CD4-positive, alpha-beta T cell (primary cell): ENCODE data around the gene AKR1E2. TPM values are rescaled to one million over a fixed set of nuclear protein-coding genes. Genes with fewer than 3 reads are reported as not detected.

Experiments
- ATAC-seq: fragments of 200-7000 bp; cut with Tn5 transposase; one replicate; pipeline ENCODE4 v1.10.0; 2022; ENCODE audit warnings: mild to moderate bottlenecking; ENCODE audit not compliant: poor library complexity
- CTCF ChIA-PET: fragments of 350-600 bp; sonication (Branson Sonifier 250); formaldehyde crosslinking; loops from one replicate; lab custom pipeline; 2021; ENCODE audit warnings: antibody characterized with exemption, inconsistent platforms; lab: Charles Lee
- POLR2A ChIA-PET: fragments of 350-600 bp; sonication (Branson Sonifier 250); formaldehyde crosslinking; loops from one replicate; lab custom pipeline; 2021; ENCODE audit warnings: antibody characterized with exemption, inconsistent platforms; lab: Charles Lee
- DNase-seq, 14 experiments: peaks; one replicate each; pipeline ENCODE4 v3.0.0-alpha.2; 2013 to 2020; ENCODE audit warnings: mixed read lengths in 2 of 14
- H3K27ac ChIP-seq, 2 donors: one replicate each; pipeline versions ENCODE4 v1.5.1 to v1.7.0; 2013; ENCODE audit warnings: low read length in 2 of 2, low read depth in 1 of 2, mild to moderate bottlenecking in 1 of 2
- H3K27me3 ChIP-seq, 2 experiments: 1 replicate in 1 of 2; 2 replicates in 1 of 2; pipeline versions ENCODE4 v1.6.1 to v1.7.0; 2013; ENCODE audit warnings: low read length in 2 of 2, control low read depth in 1 of 2, mild to moderate bottlenecking in 1 of 2, moderate library complexity in 1 of 2; ENCODE audit not compliant: insufficient read depth in 2 of 2, control insufficient read depth in 1 of 2
- H3K36me3 ChIP-seq: one replicate; pipeline ENCODE4 v1.6.1; 2013; ENCODE audit warnings: low read length, control low read depth; ENCODE audit not compliant: insufficient read depth
- H3K4me1 ChIP-seq: one replicate; pipeline ENCODE4 v1.6.1; 2013; ENCODE audit warnings: low read length, control low read depth; ENCODE audit not compliant: insufficient read depth
- H3K4me3 ChIP-seq: one replicate; pipeline ENCODE4 v1.5.1; 2013; ENCODE audit warnings: mild to moderate bottlenecking, low read length, moderate library complexity
- H3K9me3 ChIP-seq, 2 experiments: 1 replicate in 1 of 2; 2 replicates in 1 of 2; pipeline versions ENCODE4 v1.6.1 to v1.7.0; 2013; ENCODE audit warnings: low read length in 2 of 2, mild to moderate bottlenecking in 2 of 2, control low read depth in 1 of 2, moderate library complexity in 1 of 2; ENCODE audit not compliant: control insufficient read depth in 1 of 2, insufficient read depth in 1 of 2
- H3K27ac Mint-ChIP-seq: one replicate; pipeline ENCODE4 v1.8.0; 2020; ENCODE audit warnings: mixed read lengths
- H3K27me3 Mint-ChIP-seq: one replicate; pipeline ENCODE4 v1.8.0; 2021; ENCODE audit warnings: mixed read lengths
- H3K36me3 Mint-ChIP-seq: one replicate; pipeline ENCODE4 v1.8.0; 2021; ENCODE audit warnings: low read depth, mixed read lengths
- H3K4me1 Mint-ChIP-seq: one replicate; pipeline ENCODE4 v1.8.0; 2021; ENCODE audit warnings: low read depth, mixed read lengths
- H3K4me3 Mint-ChIP-seq: one replicate; pipeline ENCODE4 v1.8.0; 2020; ENCODE audit warnings: mild to moderate bottlenecking, mixed read lengths
- H3K9me3 Mint-ChIP-seq: one replicate; pipeline ENCODE4 v1.8.0; 2020; ENCODE audit warnings: mixed read lengths
- intact Hi-C, 2 experiments: fragments of 100-400 bp; cut with DNase I in 1 of 2; cut with micrococcal nuclease in 1 of 2; formaldehyde crosslinking; loops; one replicate each; pipeline versions ENCODE4 v1.15.1 to v1.9.0; 2023 to 2025; cut with DNase I, micrococcal nuclease
- total RNA-seq, 174 experiments: library from RNA in 2 of 174; stranded (reverse) in 2 of 174; gene quantifications; one replicate each; pipeline ENCODE4 v1.2.3 and lab custom pipeline; 2021 to 2026
- TF ChIP-seq, protein P1 (sequence below): fragments of 200-600 bp; IDR thresholded peaks from one replicate; pipeline ENCODE4 v1.8.0; 2022; ENCODE audit warnings: antibody characterized with exemption, mild to moderate bottlenecking

The AKR1E2 gene
- total RNA-seq, 2 experiments from 2014 or later, result 26.0 to 30.4 TPM

DNA sequence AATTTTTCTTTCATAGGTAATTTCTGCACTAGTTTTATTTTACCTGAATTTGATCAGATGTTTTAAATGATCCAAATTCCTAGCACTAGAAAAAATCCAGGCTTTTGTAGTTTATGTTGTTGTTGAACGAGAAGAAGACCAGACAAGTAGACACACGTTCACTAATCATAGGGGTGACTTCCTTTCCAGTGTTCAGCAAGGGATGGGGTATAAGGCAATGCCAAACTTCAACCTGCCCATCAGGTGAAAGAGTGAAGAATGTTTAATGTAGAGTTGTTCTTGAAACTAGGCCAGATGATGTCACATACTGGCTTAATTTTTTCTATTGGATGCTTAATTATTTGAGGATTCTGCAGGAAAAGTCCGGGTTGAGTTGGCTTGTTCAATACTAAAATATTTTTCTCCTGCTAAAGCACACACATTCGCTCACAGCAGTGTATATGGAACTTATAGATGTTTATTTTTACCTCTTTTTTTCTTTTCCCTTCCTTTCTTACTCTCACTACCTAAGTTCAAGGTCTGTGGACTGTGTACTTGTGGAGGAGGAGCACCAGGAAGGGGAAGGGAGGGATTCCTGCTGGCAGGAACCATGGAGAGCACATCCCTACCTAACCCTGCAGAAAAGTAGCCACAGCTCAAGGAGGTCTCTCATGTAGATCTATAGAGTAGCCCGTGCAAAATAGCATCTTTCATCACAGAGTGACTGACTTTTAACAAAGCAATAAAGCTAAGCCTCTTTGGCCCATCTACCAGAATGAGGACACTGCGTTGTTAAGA lies 23.1 kb upstream of the AKR1E2 start:
- H3K9me3 Mint-ChIP-seq, result no peaks in the 10 kb centered on the region
- Histone ChIP-seq H3K27ac (no peak overlapping the region), H3K4me3 (no peak overlapping the region), H3K4me1 (no peaks in the 10 kb centered on the region), H3K27me3 (peaks cover 0 to 4% of the 10 kb centered on the region in 2 experiments), H3K36me3 (no peaks in the 10 kb centered on the region), H3K9me3 (no peaks in the 10 kb centered on the region)
- no peaks in the 10 kb centered on the region for H3K4me1 Mint-ChIP-seq
- TF ChIP-seq, protein P1, sequence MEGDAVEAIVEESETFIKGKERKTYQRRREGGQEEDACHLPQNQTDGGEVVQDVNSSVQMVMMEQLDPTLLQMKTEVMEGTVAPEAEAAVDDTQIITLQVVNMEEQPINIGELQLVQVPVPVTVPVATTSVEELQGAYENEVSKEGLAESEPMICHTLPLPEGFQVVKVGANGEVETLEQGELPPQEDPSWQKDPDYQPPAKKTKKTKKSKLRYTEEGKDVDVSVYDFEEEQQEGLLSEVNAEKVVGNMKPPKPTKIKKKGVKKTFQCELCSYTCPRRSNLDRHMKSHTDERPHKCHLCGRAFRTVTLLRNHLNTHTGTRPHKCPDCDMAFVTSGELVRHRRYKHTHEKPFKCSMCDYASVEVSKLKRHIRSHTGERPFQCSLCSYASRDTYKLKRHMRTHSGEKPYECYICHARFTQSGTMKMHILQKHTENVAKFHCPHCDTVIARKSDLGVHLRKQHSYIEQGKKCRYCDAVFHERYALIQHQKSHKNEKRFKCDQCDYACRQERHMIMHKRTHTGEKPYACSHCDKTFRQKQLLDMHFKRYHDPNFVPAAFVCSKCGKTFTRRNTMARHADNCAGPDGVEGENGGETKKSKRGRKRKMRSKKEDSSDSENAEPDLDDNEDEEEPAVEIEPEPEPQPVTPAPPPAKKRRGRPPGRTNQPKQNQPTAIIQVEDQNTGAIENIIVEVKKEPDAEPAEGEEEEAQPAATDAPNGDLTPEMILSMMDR, result no peak
- POLR2A ChIA-PET, result no interaction called here
- peaks cover 8% of the 10 kb centered on the region for H3K27me3 Mint-ChIP-seq
- H3K4me3 Mint-ChIP-seq, result no peak overlapping the region
- CTCF ChIA-PET, result no interaction called here
- no peak for DNase-seq
- H3K27ac Mint-ChIP-seq, result no peak overlapping the region
- no peaks in the 10 kb centered on the region for H3K36me3 Mint-ChIP-seq
- intact Hi-C loops, result no loop called here
- no peak for ATAC-seq

DNA sequence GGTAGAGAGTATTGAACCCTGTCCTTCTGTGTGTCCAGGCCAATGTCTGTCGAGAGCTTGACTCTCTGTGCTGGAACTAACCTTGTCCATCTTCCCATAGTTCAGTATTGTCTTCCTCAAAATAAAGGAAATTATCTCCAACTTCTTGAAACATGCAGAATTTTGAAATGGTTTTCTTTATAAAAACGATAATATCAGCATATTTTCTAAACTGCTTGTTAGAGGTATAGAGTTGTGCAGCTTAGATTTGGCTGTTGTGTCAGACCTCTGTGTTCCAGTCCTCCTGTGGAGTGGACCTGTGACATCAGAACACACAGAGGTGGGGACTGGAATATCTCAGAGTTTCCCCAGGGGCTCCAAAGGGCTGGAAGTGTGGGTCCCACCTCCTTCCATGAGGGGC lies 22.2 kb upstream of the AKR1E2 start:
- Mint-ChIP-seq H3K9me3 (no peaks in the 10 kb centered on the region), H3K27ac (no peak overlapping the region), H3K4me3 (no peak overlapping the region), H3K4me1 (no peaks in the 10 kb centered on the region), H3K27me3 (peaks cover 5% of the 10 kb centered on the region), H3K36me3 (no peaks in the 10 kb centered on the region)
- POLR2A ChIA-PET, result no interaction called here
- no peaks in the 10 kb centered on the region for H3K36me3 ChIP-seq
- TF ChIP-seq, protein P1, result no peak
- CTCF ChIA-PET, result no interaction called here
- H3K4me3 ChIP-seq, result no peak overlapping the region
- no peak overlapping the region for H3K27ac ChIP-seq
- no peaks in the 10 kb centered on the region for H3K9me3 ChIP-seq
- H3K27me3 ChIP-seq, result no peaks in the 10 kb centered on the region
- DNase-seq (no peak), ATAC-seq (no peak)
- intact Hi-C loops, result no loop called here
- no peaks in the 10 kb centered on the region for H3K4me1 ChIP-seq

DNA sequence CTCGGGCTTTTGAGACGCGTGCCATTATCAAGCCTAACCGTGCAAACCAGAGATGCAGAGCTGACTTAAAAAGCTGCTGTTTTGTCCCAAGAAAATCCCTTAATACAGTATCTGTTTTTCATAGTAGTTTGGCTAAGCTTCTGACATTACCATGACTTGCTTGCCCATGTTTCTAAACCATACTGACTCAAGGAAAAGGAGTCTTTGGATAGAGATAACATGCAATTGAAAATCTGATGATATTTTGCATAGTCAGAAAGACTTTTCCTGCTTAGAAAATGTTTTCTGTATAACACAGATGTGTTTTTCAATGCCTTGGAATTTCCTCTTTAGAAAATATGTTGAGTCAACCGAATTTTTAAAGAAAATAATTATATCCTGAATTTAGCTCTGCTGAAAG lies 21.5 kb upstream of the AKR1E2 start:
- Mint-ChIP-seq H3K4me1 (no peaks in the 10 kb centered on the region), H3K9me3 (no peaks in the 10 kb centered on the region), H3K27ac (no peak overlapping the region), H3K36me3 (no peaks in the 10 kb centered on the region), H3K4me3 (no peak overlapping the region), H3K27me3 (peaks cover 5% of the 10 kb centered on the region)
- POLR2A ChIA-PET, result no interaction called here
- intact Hi-C loops, result no loop called here
- Histone ChIP-seq H3K36me3 (no peaks in the 10 kb centered on the region), H3K27me3 (no peaks in the 10 kb centered on the region), H3K9me3 (no peaks in the 10 kb centered on the region), H3K4me3 (no peak overlapping the region), H3K27ac (no peak overlapping the region), H3K4me1 (no peaks in the 10 kb centered on the region)
- TF ChIP-seq, protein P1, result no peak
- no peak for DNase-seq
- CTCF ChIA-PET, result no interaction called here
- no peak for ATAC-seq
